ENCODE measurements around the gene PRRG4. TPM values are rescaled to one million over a fixed set of nuclear protein-coding genes. Genes with fewer than 3 reads are reported as not detected.
A peak's percentile ranks its signal among the peaks of the same experiment; 100 is the strongest.

PRRG4 gene
- polyA plus RNA-seq, 1 experiment, result not detected

DNA sequence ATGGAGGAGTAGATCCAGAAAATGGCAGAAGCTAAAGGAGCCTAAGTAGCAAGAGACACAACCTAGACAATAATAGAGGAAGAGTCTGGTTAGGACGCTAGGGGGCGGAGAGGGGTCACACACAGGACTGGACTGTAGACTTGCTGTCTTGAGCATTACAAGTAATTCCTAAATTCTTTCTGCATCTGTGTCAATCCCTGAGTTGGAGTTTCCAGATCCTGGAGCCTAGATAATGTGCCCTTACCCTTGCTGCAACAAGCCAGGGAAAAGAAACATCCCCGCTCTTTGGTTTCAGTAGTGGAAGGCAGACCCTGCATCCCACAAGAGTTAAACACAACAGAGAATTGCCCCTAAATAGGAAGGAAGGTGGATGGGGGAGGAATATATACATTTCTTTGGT, 20.4 kb upstream of the PRRG4 start:
- no peak overlapping the region for H3K4me3 ChIP-seq (ENCODE audit: low read depth, low read length)
- no peaks in the 10 kb centered on the region for H3K27me3 ChIP-seq (ENCODE audit: control insufficient read depth, insufficient read depth, low read length)
- ChIA-PET POLR2A (interaction anchor here (0.5 kb wide), 1 partner anchor 70 kb away, joined by 11 read pairs; no protein-coding TSS in a partner anchor), CTCF (interaction anchor here (0.7 to 2.5 kb wide), 13 partner anchors 11 to 359 kb away, joined by 3 to 13 read pairs (median 4); no protein-coding TSS in a partner anchor)
- H3K36me3 ChIP-seq (ENCODE audit: control insufficient read depth, insufficient read depth, low read length), result no peaks in the 10 kb centered on the region
- peak; percentile 18 for DNase-seq (ENCODE audit: low read depth)
- TF ChIP-seq, protein P1, sequence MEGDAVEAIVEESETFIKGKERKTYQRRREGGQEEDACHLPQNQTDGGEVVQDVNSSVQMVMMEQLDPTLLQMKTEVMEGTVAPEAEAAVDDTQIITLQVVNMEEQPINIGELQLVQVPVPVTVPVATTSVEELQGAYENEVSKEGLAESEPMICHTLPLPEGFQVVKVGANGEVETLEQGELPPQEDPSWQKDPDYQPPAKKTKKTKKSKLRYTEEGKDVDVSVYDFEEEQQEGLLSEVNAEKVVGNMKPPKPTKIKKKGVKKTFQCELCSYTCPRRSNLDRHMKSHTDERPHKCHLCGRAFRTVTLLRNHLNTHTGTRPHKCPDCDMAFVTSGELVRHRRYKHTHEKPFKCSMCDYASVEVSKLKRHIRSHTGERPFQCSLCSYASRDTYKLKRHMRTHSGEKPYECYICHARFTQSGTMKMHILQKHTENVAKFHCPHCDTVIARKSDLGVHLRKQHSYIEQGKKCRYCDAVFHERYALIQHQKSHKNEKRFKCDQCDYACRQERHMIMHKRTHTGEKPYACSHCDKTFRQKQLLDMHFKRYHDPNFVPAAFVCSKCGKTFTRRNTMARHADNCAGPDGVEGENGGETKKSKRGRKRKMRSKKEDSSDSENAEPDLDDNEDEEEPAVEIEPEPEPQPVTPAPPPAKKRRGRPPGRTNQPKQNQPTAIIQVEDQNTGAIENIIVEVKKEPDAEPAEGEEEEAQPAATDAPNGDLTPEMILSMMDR (IDR thresholded peaks at IDR 0.05; ENCODE audit: insufficient read depth, low read depth, low read length), result peak; percentile 89

DNA sequence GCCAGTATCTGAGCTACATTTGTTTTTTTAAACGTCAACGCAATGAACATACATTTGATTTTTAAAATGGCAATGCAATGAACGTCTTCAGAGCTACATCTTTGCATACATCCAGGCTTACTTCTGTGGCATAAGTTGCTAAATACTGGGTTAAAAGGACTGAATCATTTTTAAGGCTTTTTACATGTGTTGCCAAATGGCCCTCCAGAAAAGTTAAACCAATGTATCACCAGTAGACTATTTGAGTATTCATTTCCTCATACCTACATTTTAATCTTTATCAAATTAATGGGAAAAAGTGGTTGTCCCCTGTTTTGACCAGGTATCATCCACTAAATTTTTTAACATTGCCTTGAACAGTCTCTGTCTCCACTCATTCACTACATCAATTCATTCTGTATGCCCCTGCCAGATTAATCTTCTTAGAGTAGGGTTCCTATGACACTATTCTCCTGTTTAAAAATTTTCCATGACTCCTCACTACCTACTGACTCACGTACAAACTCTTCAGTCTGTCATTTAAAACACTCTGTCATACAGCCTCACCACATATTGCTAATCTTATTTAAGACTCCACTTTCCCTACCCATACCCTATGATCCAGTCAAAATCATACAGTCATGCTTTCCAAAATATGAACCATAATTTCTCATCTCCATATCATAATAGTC, 12.4 kb upstream of the PRRG4 start:
- DNase-seq (ENCODE audit: low read depth), result no peak
- TF ChIP-seq, protein P1 (IDR thresholded peaks at IDR 0.05; ENCODE audit: insufficient read depth, low read depth, low read length), result no peak
- ChIA-PET CTCF (no interaction called here), POLR2A (no interaction called here)
- no peaks in the 10 kb centered on the region for H3K36me3 ChIP-seq (ENCODE audit: control insufficient read depth, insufficient read depth, low read length)
- no peaks in the 10 kb centered on the region for H3K27me3 ChIP-seq (ENCODE audit: control insufficient read depth, insufficient read depth, low read length)
- no peak overlapping the region for H3K4me3 ChIP-seq (ENCODE audit: low read depth, low read length)

DNA sequence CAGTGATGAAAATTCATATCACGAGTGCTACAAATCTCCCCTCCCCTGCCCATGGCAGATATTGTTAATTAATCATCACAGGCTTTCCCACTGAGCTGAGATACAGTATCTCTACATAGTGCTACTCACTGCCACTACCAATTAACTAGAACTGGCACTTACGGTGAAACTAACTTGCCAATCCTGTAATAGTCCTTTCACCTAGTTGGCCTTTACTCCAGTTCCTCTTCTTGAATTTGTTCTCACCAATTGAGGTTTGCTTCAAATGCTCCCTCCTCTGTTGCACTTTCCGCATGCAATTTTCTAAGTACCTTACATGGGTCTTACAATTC, 11.9 kb upstream of the PRRG4 start:
- POLR2A ChIA-PET, result no interaction called here
- Histone ChIP-seq H3K36me3 (ENCODE audit: control insufficient read depth, insufficient read depth, low read length) (no peaks in the 10 kb centered on the region), H3K4me3 (ENCODE audit: low read depth, low read length) (no peak overlapping the region), H3K27me3 (ENCODE audit: control insufficient read depth, insufficient read depth, low read length) (no peaks in the 10 kb centered on the region)
- TF ChIP-seq, protein P1 (IDR thresholded peaks at IDR 0.05; ENCODE audit: insufficient read depth, low read depth, low read length), result no peak
- CTCF ChIA-PET, result no interaction called here
- no peak for DNase-seq (ENCODE audit: low read depth)

DNA sequence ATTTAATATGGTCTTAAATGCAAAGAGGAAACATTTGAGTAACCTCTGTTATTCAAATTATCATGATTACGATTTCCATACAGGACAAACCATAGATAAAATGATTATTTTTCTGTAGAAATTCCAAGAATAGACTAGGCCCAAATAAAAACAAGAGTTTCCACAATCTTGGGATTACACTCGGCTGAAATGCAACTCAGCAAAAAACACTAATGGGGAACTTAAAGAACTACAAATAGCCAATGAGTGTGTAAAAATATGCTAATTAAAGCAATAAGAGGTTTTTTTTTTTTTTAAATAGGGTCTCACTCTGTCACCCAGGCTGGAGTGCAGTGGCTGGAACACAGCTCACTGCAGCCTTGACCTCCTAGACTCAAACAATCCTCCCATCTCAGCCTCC, 10.5 kb upstream of the PRRG4 start:
- TF ChIP-seq, protein P1 (IDR thresholded peaks at IDR 0.05; ENCODE audit: insufficient read depth, low read depth, low read length), result no peak
- Histone ChIP-seq H3K36me3 (ENCODE audit: control insufficient read depth, insufficient read depth, low read length) (no peaks in the 10 kb centered on the region), H3K4me3 (ENCODE audit: low read depth, low read length) (no peak overlapping the region), H3K27me3 (ENCODE audit: control insufficient read depth, insufficient read depth, low read length) (no peaks in the 10 kb centered on the region)
- CTCF ChIA-PET, result interaction anchor here (1.2 kb wide), 1 partner anchor 9 kb away, joined by 4 read pairs; no protein-coding TSS in a partner anchor
- no peak for DNase-seq (ENCODE audit: low read depth)
- POLR2A ChIA-PET, result no interaction called here

DNA sequence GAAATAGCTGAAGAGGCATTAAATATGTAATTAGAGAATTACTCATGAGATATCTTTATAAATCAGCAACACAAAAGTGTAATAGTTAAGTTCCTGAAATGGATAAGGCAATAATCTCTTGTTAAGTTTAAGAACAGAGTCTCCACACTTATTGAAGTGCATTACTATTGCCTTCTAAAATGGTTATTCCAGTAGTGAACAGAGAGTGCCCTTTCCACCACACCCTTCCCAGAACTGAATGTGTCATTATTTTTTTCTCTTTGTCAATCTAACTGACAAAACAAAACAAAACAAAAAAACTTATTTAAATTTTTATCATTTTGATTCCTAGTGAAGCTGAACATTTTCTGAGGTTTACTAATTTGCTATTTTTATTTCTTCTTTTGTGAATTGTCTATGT, 9.2 kb upstream of the PRRG4 start:
- POLR2A ChIA-PET, result no interaction called here
- Histone ChIP-seq H3K4me3 (ENCODE audit: low read depth, low read length) (no peak overlapping the region), H3K27me3 (ENCODE audit: control insufficient read depth, insufficient read depth, low read length) (no peaks in the 10 kb centered on the region), H3K36me3 (ENCODE audit: control insufficient read depth, insufficient read depth, low read length) (no peaks in the 10 kb centered on the region)
- no peak for DNase-seq (ENCODE audit: low read depth)
- TF ChIP-seq, protein P1 (IDR thresholded peaks at IDR 0.05; ENCODE audit: insufficient read depth, low read depth, low read length), result no peak
- CTCF ChIA-PET, result interaction anchor here (1.2 kb wide), 1 partner anchor 10 kb away, joined by 4 read pairs; no protein-coding TSS in a partner anchor
